ENCODE measurements around the gene POR.

The POR gene

GRCh38 chr7:75916685-75917634 lies 2.0 kb downstream of the POR start:
- Histone ChIP-seq H3K4me1 (peaks cover 17% of the 10 kb centered on the region), H3K27ac (no peak overlapping the region), H3K9me3 (ENCODE audit: control insufficient read depth, low read length) (no peaks in the 10 kb centered on the region), H3K27me3 (ENCODE audit: control insufficient read depth, insufficient read depth, low read length) (no peaks in the 10 kb centered on the region), H3K79me2 (peaks cover 61% of the 10 kb centered on the region), H2AFZ (no peak overlapping the region), H3K9ac (no peak overlapping the region), H3K36me3 (ENCODE audit: control insufficient read depth, insufficient read depth, low read length) (no peaks in the 10 kb centered on the region), H3K4me3 (ENCODE audit: low read depth, low read length) (no peak overlapping the region), H3K4me2 (ENCODE audit: low read length) (no peak overlapping the region)
- no peak for TF ChIP-seq CTCF (IDR thresholded peaks at IDR 0.05)

- TF ChIP-seq CTCF (IDR thresholded peaks at IDR 0.05) = no peak
- no peaks in the 10 kb centered on the region for H3K27me3 ChIP-seq (ENCODE audit: control insufficient read depth, insufficient read depth, low read length)
- no peak overlapping the region for H2AFZ ChIP-seq
- H3K79me2 ChIP-seq = peaks cover 76% of the 10 kb centered on the region
- H3K9me3 ChIP-seq (ENCODE audit: control insufficient read depth, low read length) = no peaks in the 10 kb centered on the region
- H3K9ac ChIP-seq = no peak overlapping the region
- no peak overlapping the region for H3K4me2 ChIP-seq (ENCODE audit: low read length)
- H3K36me3 ChIP-seq (ENCODE audit: control insufficient read depth, insufficient read depth, low read length) = no peaks in the 10 kb centered on the region
- no peak overlapping the region for H3K4me3 ChIP-seq (ENCODE audit: low read depth, low read length)
- peaks cover 20% of the 10 kb centered on the region for H3K4me1 ChIP-seq
- no peak overlapping the region for H3K27ac ChIP-seq
Observed at GRCh38 chr7:75920431-75921161, 5.6 kb downstream of the POR start.

- Histone ChIP-seq H3K79me2 (peaks cover 74% of the 10 kb centered on the region), H3K27ac (no peak overlapping the region)
Observed at GRCh38 chr7:75921479-75921878, 6.5 kb downstream of the POR start.

GRCh38 chr7:75922966-75923603 lies 8.1 kb downstream of the POR start:
- Histone ChIP-seq H3K9me3 (ENCODE audit: control insufficient read depth, low read length) (no peaks in the 10 kb centered on the region), H3K4me2 (ENCODE audit: low read length) (no peak overlapping the region), H3K27ac (no peak overlapping the region), H3K4me1 (peaks cover 14% of the 10 kb centered on the region), H3K79me2 (peaks cover 74% of the 10 kb centered on the region), H3K27me3 (ENCODE audit: control insufficient read depth, insufficient read depth, low read length) (no peaks in the 10 kb centered on the region), H3K36me3 (ENCODE audit: control insufficient read depth, insufficient read depth, low read length) (no peaks in the 10 kb centered on the region), H3K9ac (no peak overlapping the region), H2AFZ (no peak overlapping the region), H3K4me3 (ENCODE audit: low read depth, low read length) (no peak overlapping the region)
- TF ChIP-seq CTCF (IDR thresholded peaks at IDR 0.05) = no peak

More at GRCh38 chr7:75921479-75921878, 6.5 kb downstream of the POR start:
- H3K27me3 ChIP-seq (ENCODE audit: control insufficient read depth, insufficient read depth, low read length) = no peaks in the 10 kb centered on the region
- H3K36me3 ChIP-seq (ENCODE audit: control insufficient read depth, insufficient read depth, low read length) = no peaks in the 10 kb centered on the region
- H3K4me1 ChIP-seq = peaks cover 15% of the 10 kb centered on the region
- no peak overlapping the region for H3K4me3 ChIP-seq (ENCODE audit: low read depth, low read length)
- TF ChIP-seq CTCF (IDR thresholded peaks at IDR 0.05) = no peak
- no peak overlapping the region for H2AFZ ChIP-seq
- H3K9ac ChIP-seq = no peak overlapping the region
- H3K4me2 ChIP-seq (ENCODE audit: low read length) = no peak overlapping the region
- H3K9me3 ChIP-seq (ENCODE audit: control insufficient read depth, low read length) = no peaks in the 10 kb centered on the region

Measured in parathyroid adenoma (tissue), 2 donors.